Endothelial cell of umbilical vein (primary cell): Measurements from ENCODE around the gene ARHGAP42. TPM values are rescaled to one million over a fixed set of nuclear protein-coding genes. Genes with fewer than 3 reads are reported as not detected.
A peak's percentile ranks its signal among the peaks of the same experiment; 100 is the strongest.

ENCODE experiments used
- BruUV-seq: library from RNA; stranded (reverse); fragments of 400-500 nt; replicated peaks from 2 replicates; lab custom pipeline; 2021; lab: Mats Ljungman, UMichigan
- CTCF ChIA-PET: fragments of 300-600, 350-600 bp; sonication (Branson Sonifier 250); formaldehyde crosslinking; loops from one replicate; lab custom pipeline; 2021; ENCODE audit warnings: antibody characterized with exemption, inconsistent platforms; lab: Charles Lee
- POLR2A ChIA-PET: fragments of 300-600, 350-600 bp; sonication (Branson Sonifier 250); formaldehyde crosslinking; loops from one replicate; lab custom pipeline; 2021; ENCODE audit warnings: antibody characterized with exemption, inconsistent platforms; lab: Charles Lee
- DNase-seq: peaks from one replicate; pipeline ENCODE4 v3.0.0-alpha.2; 2011; ENCODE audit warnings: low read depth, low spot score
- FAIRE-seq: peaks from 2 replicates; lab custom pipeline; 2011; peaks lifted over from hg19 to GRCh38; lab: Jason Lieb, UNC
- H2AFZ ChIP-seq: 2 replicates; pipeline ENCODE4 v1.6.0; 2012; ENCODE audit warnings: low read depth, low read length, control low read depth, inconsistent platforms
- H3K27ac ChIP-seq: 2 replicates; pipeline ENCODE4 v1.5.1; 2011; ENCODE audit warnings: low read depth, mild to moderate bottlenecking, control low read depth, low read length, moderate library complexity; ENCODE audit not compliant: insufficient read depth
- H3K27me3 ChIP-seq, 2 experiments: 2 replicates each; pipeline versions ENCODE4 v1.6.0 to v1.6.1; 2011; ENCODE audit warnings: low read length in 2 of 2, mixed read lengths in 1 of 2; ENCODE audit not compliant: control insufficient read depth in 2 of 2, insufficient read depth in 2 of 2
- H3K36me3 ChIP-seq, 2 experiments: 2 replicates in 1 of 2; 3 replicates in 1 of 2; pipeline ENCODE4 v1.5.1; 2011; ENCODE audit warnings: low read length in 2 of 2, mild to moderate bottlenecking in 1 of 2, moderate library complexity in 1 of 2; ENCODE audit not compliant: control insufficient read depth in 2 of 2, insufficient read depth in 2 of 2; ENCODE audit errors: extremely low read depth in 1 of 2
- H3K4me1 ChIP-seq: 3 replicates; pipeline ENCODE4 v1.5.1; 2011; ENCODE audit warnings: mild to moderate bottlenecking, low read length; ENCODE audit not compliant: control insufficient read depth, insufficient read depth; ENCODE audit errors: extremely low read depth
- H3K4me2 ChIP-seq: 2 replicates; pipeline ENCODE4 v1.6.1; 2011; ENCODE audit warnings: low read length, control low read depth, mixed read lengths; ENCODE audit not compliant: insufficient read depth
- H3K4me3 ChIP-seq, 3 experiments: fragments of 200-600 bp in 1 of 3; sonication (generic), shearing (Covaris generic) in 1 of 3; replicated peaks in 1 of 3; 2 replicates each; pipeline ENCODE4 v1.5.1; 2011 to 2016; ENCODE audit warnings: control low read depth in 3 of 3, low read length in 3 of 3, mild to moderate bottlenecking in 2 of 3, inconsistent platforms in 1 of 3, low read depth in 1 of 3, moderate library complexity in 1 of 3; ENCODE audit not compliant: insufficient read depth in 1 of 3
- H3K79me2 ChIP-seq: 2 replicates; pipeline ENCODE4 v1.6.0; 2012; ENCODE audit warnings: low read length, inconsistent platforms; ENCODE audit not compliant: control insufficient read depth, insufficient read depth
- H3K9ac ChIP-seq: replicated peaks from 2 replicates; pipeline ENCODE3; 2011; ENCODE audit warnings: low read length, control low read depth; ENCODE audit not compliant: insufficient read depth; ENCODE audit errors: extremely low read depth
- H3K9me1 ChIP-seq: replicated peaks from 3 replicates; pipeline ENCODE4 v1.6.0; 2011; ENCODE audit warnings: mild to moderate bottlenecking, low read length; ENCODE audit not compliant: control insufficient read depth, insufficient read depth; ENCODE audit errors: extremely low read depth
- H3K9me3 ChIP-seq: replicated peaks from 2 replicates; pipeline ENCODE4 v1.5.1; 2012; ENCODE audit warnings: low read length, inconsistent platforms; ENCODE audit not compliant: control insufficient read depth, insufficient read depth
- H4K20me1 ChIP-seq: replicated peaks from 2 replicates; pipeline ENCODE3; 2011; ENCODE audit warnings: mild to moderate bottlenecking, low read length; ENCODE audit not compliant: control insufficient read depth, insufficient read depth; ENCODE audit errors: extremely low read depth
- CTCF ChIP-seq, 2 donors: IDR thresholded peaks; 1 replicate in 1 of 2; 2 replicates in 1 of 2; pipeline ENCODE4 v1.5.1; 2011; ENCODE audit warnings: low read length in 2 of 2, mild to moderate bottlenecking in 2 of 2, moderate library complexity in 2 of 2, control low read depth in 1 of 2, inconsistent platforms in 1 of 2, low read depth in 1 of 2; ENCODE audit not compliant: insufficient read depth in 1 of 2; ENCODE audit errors: extremely low read depth in 1 of 2
- EZH2 ChIP-seq: IDR thresholded peaks from 2 replicates; pipeline ENCODE4 v1.6.1; 2012; ENCODE audit warnings: borderline replicate concordance, low read depth, mild to moderate bottlenecking, moderate library complexity, low read length, inconsistent platforms; ENCODE audit not compliant: severe bottlenecking
- FOS ChIP-seq: IDR thresholded peaks from 2 replicates; pipeline ENCODE4 v1.6.1; 2011; ENCODE audit warnings: mild to moderate bottlenecking, low read length, moderate library complexity, borderline replicate concordance; ENCODE audit not compliant: insufficient read depth
- GATA2 ChIP-seq: IDR thresholded peaks from 2 replicates; pipeline ENCODE4 v1.7.0; 2011; ENCODE audit warnings: low read depth, mild to moderate bottlenecking, moderate library complexity, mixed read lengths, low read length; ENCODE audit not compliant: insufficient read length, insufficient read depth
- JUN ChIP-seq: IDR thresholded peaks from 2 replicates; pipeline ENCODE4 v1.6.1; 2011; ENCODE audit warnings: borderline replicate concordance, low read depth; ENCODE audit not compliant: insufficient read length, insufficient read depth
- MAX ChIP-seq: IDR thresholded peaks from 2 replicates; pipeline ENCODE4 v1.6.1; 2011; ENCODE audit not compliant: insufficient read depth, insufficient read length
- MYC ChIP-seq: IDR thresholded peaks from one replicate; pipeline ENCODE4 v1.6.1; 2011; ENCODE audit warnings: mild to moderate bottlenecking, low read depth, low read length
- POLR2A ChIP-seq: IDR thresholded peaks from 2 replicates; pipeline ENCODE4 v1.6.1; 2012; ENCODE audit warnings: low read depth, mild to moderate bottlenecking, control low read depth, low read length
- POLR2AphosphoS5 ChIP-seq: IDR thresholded peaks from 2 replicates; pipeline ENCODE4 v1.6.1; 2012; ENCODE audit warnings: low read depth, mild to moderate bottlenecking, control low read depth, low read length, moderate library complexity; ENCODE audit not compliant: insufficient read depth
- dilution Hi-C: fragments of 300-500 bp; cut with MboI; formaldehyde crosslinking; loops from one replicate; pipeline ENCODE4 v1.15.0; 2019; ENCODE audit warnings: low sequenced_read_pairs; ENCODE audit not compliant: extremely low pct_ligation_motif_present
- intact Hi-C: fragments of 100-400 bp; cut with micrococcal nuclease; formaldehyde crosslinking; loops from one replicate; pipeline ENCODE4 v1.10.0; 2022
- polyA plus RNA-seq, 4 experiments: library from polyadenylated mRNA; depleted of rRNA in 3 of 4; stranded (reverse) in 3 of 4; unstranded in 1 of 4; fragments of >200 nt; gene quantifications; 2 replicates each; pipeline versions ENCODE4 v1.2.1 to v1.2.3, GENCODE V29; 2011 to 2012; ENCODE audit warnings: missing spikeins in 1 of 4
- total RNA-seq: library from RNA; stranded (reverse); gene quantifications from 2 replicates; pipeline ENCODE4 v1.2.3, GENCODE V29; 2021

The ARHGAP42 gene
- total and polyA plus RNA-seq, 2 donors (not counting 3 experiments of a cell fraction or from before 2014, with no cell fraction given) = 1.8 to 2.4 TPM

GRCh38 chr11:100739666-100740065 is 52.6 kb downstream of the ARHGAP42 start:
- H3K9me1 ChIP-seq = no peaks in the 10 kb centered on the region
- ChIA-PET CTCF (interaction anchor here (0.6 kb wide), 1 partner anchor 52 kb away, joined by 4 read pairs; no protein-coding TSS in a partner anchor), POLR2A (no interaction called here)
- no peaks in the 10 kb centered on the region for H3K79me2 ChIP-seq
- no peak overlapping the region for H3K4me3 ChIP-seq
- H3K9ac ChIP-seq = no peak overlapping the region
- no peaks in the 10 kb centered on the region for H3K9me3 ChIP-seq
- no peak overlapping the region for H2AFZ ChIP-seq
- BruUV-seq = no TSS peak
- peaks cover 11% of the 10 kb centered on the region for H3K4me1 ChIP-seq
- intact Hi-C loops = loop anchor here (5.0 kb wide), 1 partner anchor 52 kb away; the partner anchor contains the start of gene ARHGAP42
- H3K27ac ChIP-seq = no peak overlapping the region
- H4K20me1 ChIP-seq = no peaks in the 10 kb centered on the region
- no peaks in the 10 kb centered on the region for H3K36me3 ChIP-seq
- no peaks in the 10 kb centered on the region for H3K27me3 ChIP-seq
- DNase-seq = peak; percentile 88
- H3K4me2 ChIP-seq = no peak overlapping the region
- TF ChIP-seq POLR2A = no peak
- no peak for TF ChIP-seq CTCF (IDR thresholded peaks at IDR 0.05; ENCODE audit: extremely low read depth in 1 of 2, insufficient read depth in 1 of 2, low read depth in 1 of 2, low read length in 2 of 2)
- no peak for TF ChIP-seq JUN
- TF ChIP-seq FOS = no peak
- TF ChIP-seq EZH2 = no peak
- FAIRE-seq = no peak
- dilution Hi-C loops = no loop called here

- DNase-seq = peak; percentile 38
- no TSS peak for BruUV-seq
- intact Hi-C loops (no loop called here), dilution Hi-C loops (no loop called here)
- no peak overlapping the region for H3K9ac ChIP-seq
- H3K79me2 ChIP-seq = no peaks in the 10 kb centered on the region
- no peaks in the 10 kb centered on the region for H4K20me1 ChIP-seq
- no peak for TF ChIP-seq EZH2
- no peak for TF ChIP-seq POLR2AphosphoS5
- TF ChIP-seq GATA2 = no peak
- no peak for TF ChIP-seq MYC
- no peak for TF ChIP-seq MAX
- no peak for TF ChIP-seq CTCF (IDR thresholded peaks at IDR 0.05; ENCODE audit: extremely low read depth in 1 of 2, insufficient read depth in 1 of 2, low read depth in 1 of 2, low read length in 2 of 2)
- no peak for TF ChIP-seq FOS
- no peak for TF ChIP-seq JUN
- no peak for TF ChIP-seq POLR2A
- no peaks in the 10 kb centered on the region for H3K9me3 ChIP-seq
- ChIA-PET POLR2A (interaction anchor here (0.6 kb wide), 1 partner anchor 144 kb away, joined by 3 read pairs; no protein-coding TSS in a partner anchor), CTCF (interaction anchor here (0.9 kb wide), 1 partner anchor 53 kb away, joined by 3 read pairs; no protein-coding TSS in a partner anchor)
- H3K4me2 ChIP-seq = no peak overlapping the region
- no peak overlapping the region for H3K27ac ChIP-seq
- no peak overlapping the region for H3K4me3 ChIP-seq
- H3K4me1 ChIP-seq = peaks cover 11% of the 10 kb centered on the region
- no peaks in the 10 kb centered on the region for H3K9me1 ChIP-seq
- H3K27me3 ChIP-seq = no peaks in the 10 kb centered on the region
- H2AFZ ChIP-seq = no peak overlapping the region
- FAIRE-seq = no peak
- no peaks in the 10 kb centered on the region for H3K36me3 ChIP-seq
These were observed 53.4 kb downstream of the ARHGAP42 start for GRCh38 chr11:100740440-100740839.
